HG03521 (cell line): Measurements from ENCODE around the gene APOM.

Experiments
- ATAC-seq: cut with Tn5 transposase; IDR thresholded peaks from one replicate; pipeline ENCODE4 v1.9.1; 2021; ENCODE audit warnings: mild to moderate bottlenecking, moderate library complexity; ENCODE audit not compliant: unreplicated experiment

APOM gene

DNA sequence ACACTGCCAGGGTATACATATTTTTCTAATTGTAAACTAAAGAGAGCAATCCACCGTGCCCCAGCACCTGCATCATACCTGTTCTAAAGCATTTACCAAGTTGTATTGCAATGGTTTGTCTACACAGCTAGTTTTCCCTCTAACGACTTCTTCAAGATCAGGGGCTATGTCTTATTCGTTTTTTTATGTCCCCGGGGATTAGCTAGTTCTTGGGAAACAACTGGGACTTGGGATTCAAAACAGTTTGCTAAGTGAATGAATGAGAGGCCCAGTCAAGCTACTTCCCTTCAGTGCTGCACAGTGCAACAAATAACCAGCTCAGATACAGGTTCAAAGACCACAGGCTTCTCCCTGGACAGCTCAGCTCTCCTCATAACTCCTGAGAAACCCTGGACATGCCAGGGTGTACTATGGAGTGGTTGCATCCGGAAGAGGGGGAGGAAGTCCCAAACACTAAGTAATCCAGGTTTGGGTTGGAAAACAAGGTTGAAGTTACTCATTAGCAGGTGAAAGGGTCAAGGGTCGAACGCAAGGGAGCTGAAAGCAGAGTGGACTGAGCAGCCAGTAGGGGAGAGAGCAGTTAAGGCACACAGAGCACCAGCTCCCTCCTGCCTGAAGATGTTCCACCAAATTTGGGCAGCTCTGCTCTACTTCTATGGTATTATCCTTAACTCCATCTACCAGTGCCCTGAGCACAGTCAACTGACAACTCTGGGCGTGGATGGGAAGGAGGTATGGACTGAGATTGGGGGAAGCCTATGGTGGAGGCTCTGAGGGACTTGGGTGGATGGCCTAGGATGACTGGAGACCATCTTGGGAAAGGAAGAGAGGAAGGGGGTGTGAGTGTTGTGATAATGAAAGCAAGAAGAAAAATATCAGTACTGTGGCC is at the start of gene APOM:
Gene APOM (plus strand): TSS at position 546 of the 889 bp plus-strand sequence. CDS start 73 bp downstream, at position 619.
- ATAC-seq = no peak

DNA sequence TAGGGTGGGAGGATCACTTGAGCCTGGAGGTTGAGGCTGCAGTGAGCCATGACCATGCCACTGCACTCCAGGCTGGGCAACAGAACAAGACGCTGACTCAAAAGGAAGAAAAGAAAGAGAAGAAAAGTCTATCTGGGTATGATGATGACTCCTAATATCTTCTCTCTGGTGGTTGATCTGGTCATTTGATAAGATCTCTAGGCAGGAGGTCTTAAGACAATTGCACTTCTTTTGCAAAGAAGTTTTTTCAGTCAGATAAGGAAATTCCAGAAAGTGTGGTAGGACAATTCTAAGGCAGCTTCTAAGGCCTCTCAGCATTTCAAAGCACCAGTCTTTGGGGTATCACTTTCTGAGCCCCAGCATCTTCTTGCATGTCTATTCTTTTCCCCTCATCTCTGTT is 48.4 kb upstream of the APOM start:
- no peak for ATAC-seq

DNA sequence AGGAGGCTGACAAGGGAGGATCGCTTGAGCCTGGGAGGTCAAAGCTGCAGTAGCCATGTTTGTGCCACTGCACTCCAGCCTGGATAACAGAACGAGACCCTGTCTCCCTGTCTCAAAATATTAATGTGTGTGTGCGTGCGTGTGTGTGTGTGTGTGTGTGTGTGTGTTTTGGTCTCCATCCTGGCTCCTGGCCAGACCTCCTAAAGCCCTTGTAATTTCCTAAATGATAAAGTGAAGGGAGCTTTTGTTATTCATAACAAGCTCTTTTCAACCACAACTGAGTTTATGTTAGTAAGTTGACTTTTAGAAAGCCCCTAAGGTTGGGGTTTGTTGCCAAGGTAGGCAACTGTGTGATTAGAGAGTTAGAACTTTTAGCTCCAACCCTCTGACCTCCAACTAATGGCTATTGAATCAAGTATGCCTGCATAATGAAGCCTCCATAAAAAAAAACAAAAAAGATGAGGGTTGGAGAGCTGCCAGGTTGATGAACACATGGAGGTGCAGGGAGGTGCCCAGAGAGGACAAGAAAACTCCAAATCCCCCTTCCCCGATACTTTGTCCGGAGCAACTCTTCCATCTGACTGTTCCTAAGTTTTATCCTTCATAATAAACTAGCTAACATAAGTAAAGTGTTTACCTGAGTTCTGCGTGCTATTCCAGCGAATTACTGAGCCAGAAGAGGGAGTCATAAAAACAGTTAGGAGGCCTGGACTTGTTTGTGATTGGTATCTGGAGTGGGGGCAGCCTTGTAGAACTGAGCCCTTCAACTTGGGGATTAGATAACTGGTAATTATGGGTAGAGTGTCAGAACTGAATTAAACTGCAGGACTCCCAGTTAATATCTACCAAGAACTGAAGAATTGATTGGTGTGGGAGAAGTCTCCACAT is 45.9 kb upstream of the APOM start:
- no peak for ATAC-seq

DNA sequence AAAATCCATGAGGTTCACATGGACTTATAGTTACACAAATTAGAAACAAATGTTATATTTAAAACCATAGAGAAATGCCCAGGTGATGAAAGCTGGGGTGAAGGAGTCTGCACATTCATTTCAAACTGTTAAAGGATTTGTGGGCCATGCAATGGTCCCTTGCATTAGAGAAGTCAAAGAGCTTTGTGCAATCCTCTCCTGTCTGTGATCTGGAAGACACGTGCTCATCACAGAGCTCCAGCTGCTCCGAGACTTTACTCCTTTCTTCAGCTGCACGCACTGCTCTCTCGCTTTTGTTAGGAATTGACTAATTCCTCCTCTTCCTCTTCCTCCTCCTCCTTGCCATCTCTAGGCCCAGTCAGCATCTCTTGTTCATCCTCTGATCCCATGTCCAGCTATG is 44.7 kb upstream of the APOM start:
- ATAC-seq = no peak

DNA sequence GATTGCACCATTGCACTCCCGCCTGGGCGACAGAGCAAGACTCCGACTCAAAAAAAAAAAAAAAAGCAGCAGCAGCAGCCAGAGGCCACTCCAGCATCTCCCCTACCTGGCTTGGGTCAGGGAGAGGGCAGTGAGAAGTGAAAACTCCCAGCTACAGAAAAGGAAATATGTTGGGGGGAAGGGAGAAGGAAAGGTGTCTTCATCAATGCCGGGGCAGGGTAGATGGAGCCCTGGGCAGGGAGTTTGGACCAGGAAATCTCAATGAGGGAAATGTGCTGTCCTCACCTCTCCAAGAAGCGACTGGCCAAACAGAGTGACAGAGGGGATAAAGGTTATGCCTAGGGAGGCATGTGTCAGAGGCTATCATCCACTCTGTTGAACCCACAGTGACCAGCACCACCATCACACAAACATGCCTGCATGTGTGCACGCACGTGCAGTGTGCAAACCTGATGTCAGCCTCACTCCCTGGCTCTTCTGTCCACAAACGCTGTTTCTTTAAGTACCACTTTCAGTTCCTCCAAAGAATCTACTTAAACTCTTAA is 41.5 kb upstream of the APOM start:
- no peak for ATAC-seq

DNA sequence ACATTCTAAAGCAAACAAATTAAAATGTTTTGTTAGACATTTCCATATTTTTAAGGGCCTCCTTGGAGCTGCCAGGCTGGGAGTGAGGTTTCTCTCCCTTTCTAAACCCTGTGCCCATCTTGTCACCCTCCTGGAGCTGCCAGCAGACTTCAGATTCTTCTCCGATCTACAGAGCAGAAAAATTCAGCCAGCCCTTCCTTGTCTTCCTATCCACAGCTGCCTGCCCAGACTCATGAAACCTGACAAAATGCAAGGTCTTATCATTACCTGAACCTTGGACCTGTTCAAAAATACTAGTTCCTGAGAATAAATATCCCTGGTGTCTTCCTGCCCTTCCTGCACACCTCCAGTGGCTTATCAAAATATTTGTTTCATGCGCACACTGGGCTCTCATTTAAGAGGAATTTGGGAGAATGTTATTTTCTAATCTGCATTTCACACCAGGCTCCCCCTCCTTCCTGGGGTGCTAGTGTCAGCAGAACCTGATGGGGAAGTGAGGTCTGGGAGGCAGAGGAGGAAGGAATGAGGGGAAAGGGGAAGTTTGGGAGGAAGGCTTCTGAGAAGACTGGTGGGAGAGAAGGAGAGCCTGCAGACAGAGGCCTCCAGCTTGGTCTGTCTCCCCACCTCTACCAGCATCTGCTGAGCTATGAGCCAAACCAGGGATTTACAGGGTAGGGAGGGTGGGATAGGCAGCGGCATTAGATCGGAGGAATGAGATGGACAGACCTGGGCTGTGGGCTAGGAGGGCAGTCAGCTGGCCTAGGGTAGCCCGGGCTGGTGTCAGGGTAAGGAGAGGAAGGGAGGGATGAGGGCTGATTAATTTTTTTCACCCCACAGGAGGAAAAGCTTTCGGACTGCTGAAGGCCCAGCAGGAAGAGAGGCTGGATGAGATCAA is 40.8 kb upstream of the APOM start, which contains the start of gene AIF1:
Gene AIF1 (plus strand): TSS at position 551 of the 895 bp plus-strand sequence. CDS start 96 bp downstream, at position 647.
- ATAC-seq = no peak

DNA sequence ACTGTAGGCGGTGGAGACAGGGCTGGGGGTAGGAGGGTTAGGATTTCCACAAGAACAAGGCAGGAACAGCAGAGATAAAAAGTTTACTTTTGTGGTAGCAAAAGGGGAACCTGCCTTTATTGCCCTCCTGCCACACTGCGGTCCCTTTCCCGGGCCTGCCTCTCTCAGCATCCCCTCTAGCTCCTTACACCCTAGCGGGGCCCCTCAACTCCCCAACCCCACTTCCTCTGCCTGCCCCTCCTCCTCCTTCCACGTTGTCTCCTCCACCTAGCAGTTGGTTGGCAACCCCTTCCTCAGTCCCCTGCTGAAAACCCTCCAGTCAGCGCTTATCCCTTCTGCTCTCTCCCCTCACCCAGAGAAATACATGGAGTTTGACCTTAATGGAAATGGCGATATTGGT is 39.9 kb upstream of the APOM start:
- ATAC-seq = no peak

DNA sequence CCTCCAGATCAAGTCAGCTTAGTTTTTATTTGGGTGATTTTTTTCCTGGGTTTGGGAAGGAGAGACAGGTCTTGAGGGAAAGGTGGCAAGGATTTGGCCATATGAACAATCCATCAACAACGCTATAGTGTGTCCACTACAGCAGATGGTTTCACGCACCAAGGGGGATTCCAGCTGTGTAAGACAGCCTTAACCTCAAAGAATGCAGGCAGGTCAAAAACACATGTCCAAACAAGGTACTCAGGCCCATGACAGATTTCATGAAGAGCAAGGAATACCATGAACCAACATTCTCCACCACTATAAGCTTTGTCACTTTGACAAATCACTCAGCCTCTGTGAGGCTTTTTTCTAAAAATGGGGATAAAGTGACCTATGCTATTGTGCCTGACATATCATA is 38.7 kb upstream of the APOM start:
- ATAC-seq = no peak

DNA sequence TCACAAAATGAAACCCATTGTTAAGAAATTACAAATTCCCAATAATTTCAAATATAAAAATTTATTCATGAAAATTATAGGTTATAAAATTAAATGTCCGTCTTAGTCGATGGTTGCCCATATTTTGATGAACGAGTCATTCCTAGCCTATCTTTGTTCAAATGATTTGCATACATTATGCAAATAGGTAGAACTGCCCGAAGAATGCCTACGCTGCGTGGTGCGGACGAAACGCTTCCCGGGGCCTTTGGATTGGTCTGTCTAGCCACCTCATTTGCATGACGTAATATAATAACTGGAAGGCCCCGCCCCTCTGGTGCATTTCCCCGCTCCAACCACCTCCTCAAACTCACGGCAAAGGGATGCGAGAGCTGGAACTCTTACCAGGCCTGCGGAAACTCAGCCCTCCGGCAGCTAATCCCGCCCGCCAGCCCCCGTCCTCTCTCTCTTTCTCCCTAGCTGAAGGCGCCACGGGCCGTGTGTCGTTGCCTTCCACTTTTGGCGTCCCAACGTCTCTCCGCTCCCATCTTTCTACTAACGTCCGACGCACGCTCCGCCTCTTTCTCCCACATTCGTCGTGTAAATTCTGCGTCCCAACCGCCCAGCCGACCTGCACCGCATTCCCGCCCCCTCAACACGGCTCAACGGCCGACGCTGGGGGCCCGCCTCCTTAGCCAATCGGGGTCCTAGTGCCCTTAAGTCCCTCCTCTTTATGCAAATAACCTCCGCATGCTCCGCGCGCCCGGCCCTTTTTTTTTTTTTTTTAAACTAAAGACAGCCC is 35.7 kb upstream of the APOM start:
- ATAC-seq = peak; percentile 81

DNA sequence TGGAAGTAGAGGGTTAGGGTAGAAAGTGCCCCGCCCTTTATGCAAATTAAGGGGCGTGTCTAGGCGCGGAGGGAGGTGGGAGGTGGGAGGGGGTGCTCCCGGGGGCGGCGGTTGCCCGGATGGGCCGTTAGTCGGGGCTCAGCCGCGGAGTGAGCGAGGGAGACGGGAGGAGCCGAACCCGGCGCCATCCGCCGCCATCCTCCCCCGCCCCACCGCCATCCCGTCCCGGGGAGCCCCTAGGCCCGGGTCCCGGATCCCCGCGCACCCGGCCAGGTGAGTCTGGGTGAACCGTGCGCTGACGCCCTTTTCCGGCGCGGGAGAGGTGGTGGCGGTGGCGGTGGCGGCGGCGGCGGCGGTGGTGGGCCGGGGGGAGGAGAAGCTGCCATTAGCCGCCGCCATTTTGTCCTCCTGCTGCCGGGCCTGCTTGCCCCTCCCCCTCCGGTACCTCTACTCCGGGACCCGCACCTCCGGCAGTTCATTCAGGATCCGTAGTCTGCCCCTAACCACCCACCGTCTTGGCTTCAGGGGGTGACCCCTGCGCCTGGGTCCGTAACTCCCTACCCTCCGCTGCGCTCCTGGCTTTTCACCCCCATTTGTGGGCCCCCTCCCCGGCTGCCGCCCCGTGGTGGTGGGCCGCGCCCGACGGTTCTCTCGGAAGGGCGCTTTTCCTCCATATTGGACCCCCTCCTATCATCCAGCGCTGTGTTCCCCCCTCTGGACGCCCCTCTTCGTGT is 34.9 kb upstream of the APOM start, which contains the start of gene PRRC2A:
Gene PRRC2A (plus strand): TSS at position 130 of the 734 bp plus-strand sequence. CDS start 2,075 bp downstream, outside the sequence.
- peak; percentile 49 for ATAC-seq

DNA sequence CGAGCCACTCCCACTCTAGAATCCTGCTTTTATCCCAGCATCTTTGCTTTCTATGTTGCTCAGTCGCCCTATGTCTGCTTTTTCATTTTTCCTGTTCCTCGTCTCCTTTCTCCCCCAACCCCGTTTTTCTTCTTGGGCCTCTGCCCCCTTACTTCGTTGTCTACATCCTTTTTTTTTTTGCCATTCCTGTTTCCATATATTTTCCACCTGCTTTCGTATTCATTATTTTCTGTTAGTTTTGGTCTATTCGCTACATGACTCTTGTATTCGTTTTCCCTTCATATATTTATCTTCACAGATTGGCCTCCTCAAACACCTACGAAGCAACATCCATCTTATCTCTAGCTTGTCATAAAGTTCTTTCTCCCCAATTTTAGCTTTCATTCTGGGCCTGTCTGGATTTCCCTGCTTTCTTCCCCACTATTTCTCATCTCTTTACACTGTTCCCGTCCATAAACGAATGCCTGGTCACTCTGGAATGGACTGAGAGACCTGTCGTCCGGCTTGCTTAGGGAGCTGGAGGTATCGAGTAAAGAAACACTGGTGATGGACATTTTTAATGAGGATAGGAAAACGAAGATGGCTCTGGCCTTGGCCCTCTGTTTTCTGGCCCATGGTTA is 34.3 kb upstream of the APOM start:
- ATAC-seq = no peak

DNA sequence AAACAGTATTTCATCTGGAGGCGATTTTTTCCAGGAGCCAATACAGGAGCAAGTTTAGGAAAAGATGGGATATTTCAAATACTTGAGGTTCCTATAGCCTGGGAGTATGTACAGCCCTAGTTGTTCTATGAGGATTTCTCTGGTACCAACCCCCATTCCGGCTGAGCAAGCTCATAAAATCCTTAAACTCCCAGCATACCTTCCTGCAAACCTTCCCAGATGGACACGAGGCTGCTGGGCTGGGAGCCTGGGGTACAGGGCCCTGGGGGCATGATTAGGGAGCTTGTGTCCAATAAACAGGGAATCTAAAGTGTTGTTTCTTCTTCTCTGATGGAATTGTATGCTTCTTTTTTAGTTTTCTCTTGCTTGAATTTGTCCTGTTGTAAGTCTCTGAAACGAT is 33.7 kb upstream of the APOM start:
- no peak for ATAC-seq

DNA sequence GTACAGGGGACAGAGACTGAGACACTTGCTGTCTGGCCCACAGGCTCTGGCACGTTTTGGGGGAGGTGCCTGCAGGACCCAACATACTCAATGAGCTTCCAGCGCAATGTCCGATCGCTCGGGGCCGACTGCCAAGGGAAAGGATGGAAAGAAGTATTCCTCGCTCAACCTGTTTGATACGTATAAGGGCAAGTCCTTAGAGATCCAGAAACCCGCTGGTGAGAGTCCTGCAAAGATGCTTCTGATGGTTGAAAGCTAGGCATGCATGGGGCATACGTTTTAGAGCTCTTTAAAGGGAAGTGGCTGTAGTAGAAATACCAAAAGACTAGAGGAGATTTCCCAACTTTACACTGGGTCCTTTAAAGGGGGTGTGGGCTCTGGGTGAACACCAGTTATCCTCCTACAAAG is 33.0 kb upstream of the APOM start:
- ATAC-seq = no peak

DNA sequence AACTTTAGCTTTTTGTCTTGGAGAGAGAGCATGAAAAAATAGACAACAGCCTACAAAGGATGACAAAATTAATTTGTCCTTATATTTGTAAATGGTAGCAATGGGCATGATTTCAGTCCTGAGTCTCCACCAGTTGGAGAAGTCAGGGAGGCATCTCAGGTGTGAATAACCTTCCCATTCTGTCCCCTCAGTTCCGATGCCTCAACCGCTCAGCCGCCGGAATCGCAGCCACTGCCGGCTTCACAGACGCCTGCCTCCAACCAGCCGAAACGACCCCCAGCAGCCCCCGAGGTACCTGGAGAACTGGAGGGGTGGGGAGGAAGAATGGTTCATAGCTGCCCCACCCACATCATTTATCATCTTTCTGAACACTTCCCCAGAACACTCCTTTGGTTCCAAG is 31.6 kb upstream of the APOM start:
- no peak for ATAC-seq

DNA sequence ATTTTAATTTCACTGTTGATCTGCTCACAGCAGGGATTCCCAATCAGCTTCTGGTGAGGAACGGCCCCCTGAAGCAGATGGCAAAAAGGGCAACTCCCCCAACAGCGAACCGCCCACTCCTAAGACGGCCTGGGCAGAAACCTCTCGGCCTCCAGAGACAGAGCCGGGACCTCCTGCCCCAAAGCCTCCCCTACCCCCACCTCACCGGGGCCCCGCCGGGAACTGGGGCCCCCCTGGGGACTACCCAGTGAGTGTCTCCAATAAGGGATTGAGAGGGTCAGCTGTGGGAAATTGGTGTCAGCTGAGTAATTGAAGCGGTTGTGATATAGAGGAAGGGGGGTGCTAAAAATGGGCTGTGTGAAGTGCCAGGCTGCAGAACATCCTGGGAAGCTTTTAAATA is 28.7 kb upstream of the APOM start:
- ATAC-seq = no peak

DNA sequence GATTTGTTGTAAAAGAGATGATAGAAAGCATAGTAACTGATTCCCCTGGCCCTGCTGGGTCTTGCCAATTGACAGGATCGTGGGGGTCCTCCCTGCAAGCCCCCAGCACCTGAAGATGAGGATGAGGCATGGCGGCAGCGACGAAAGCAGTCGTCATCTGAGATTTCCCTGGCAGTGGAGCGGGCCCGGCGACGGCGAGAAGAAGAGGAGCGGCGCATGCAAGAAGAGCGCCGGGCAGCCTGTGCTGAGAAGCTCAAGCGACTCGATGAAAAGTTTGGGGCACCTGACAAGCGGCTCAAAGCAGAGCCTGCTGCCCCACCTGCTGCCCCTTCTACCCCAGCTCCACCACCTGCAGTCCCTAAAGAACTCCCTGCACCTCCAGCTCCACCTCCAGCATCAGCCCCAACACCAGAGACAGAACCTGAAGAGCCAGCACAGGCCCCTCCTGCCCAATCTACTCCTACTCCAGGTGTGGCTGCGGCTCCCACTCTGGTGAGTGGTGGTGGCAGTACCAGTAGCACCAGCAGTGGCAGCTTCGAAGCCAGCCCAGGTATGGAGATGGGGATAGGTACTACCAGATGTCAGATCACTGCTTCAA is 27.9 kb upstream of the APOM start:
- ATAC-seq = no peak

DNA sequence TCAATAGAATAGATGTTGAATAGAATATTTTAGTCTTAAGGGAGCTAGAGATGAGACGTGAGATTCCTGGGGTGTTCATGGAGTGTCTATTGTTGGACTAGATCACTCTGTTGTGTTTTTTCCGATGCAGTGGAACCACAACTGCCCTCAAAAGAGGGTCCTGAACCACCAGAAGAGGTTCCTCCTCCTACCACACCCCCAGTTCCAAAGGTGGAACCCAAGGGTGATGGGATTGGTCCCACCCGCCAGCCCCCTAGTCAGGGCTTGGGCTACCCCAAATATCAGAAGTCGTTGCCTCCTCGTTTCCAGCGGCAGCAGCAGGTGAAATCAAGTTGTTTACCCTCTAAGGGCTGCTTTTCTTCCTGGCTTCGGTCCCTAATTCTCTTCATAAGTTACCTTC is 26.7 kb upstream of the APOM start:
- ATAC-seq = no peak
